Stimulated activated CD4-positive, alpha-beta T cell treated with anti-CD3 and anti-CD28 coated beads, Interleukin-1b, Interleukin-23, amount 100 ng/mL, for 4 hours (primary cell): ENCODE measurements around the gene DCTPP1.

Source experiments
- DNase-seq, 2 donors: peaks; one replicate each; pipeline ENCODE4 v3.0.0-alpha.2; 2020; ENCODE audit warnings: low read depth in 2 of 2

DCTPP1 gene

GRCh38 chr16:30447512-30448226, 17.8 kb upstream of the DCTPP1 start:
- no peak for DNase-seq

GRCh38 chr16:30446203-30446595, 16.4 kb upstream of the DCTPP1 start:
- no peak for DNase-seq

- DNase-seq, result peak; percentile 91 to 94
These were observed 15.8 kb upstream of the DCTPP1 start, which contains the start of gene SEPHS2 for GRCh38 chr16:30445408-30446202. SEPHS2 (minus strand) TSS chr16:30445874; CDS start chr16:30445727, 147 bp downstream.

- no peak for DNase-seq
These were observed 15.2 kb upstream of the DCTPP1 start for GRCh38 chr16:30445149-30445407.

GRCh38 chr16:30444231-30445148, 14.7 kb upstream of the DCTPP1 start:
- DNase-seq, result no peak

- DNase-seq, result no peak
These were observed 13.8 kb upstream of the DCTPP1 start for GRCh38 chr16:30443631-30444030.

GRCh38 chr16:30439720-30440348, 10.0 kb upstream of the DCTPP1 start:
- no peak for DNase-seq

- no peak for DNase-seq
These were observed 9.0 kb upstream of the DCTPP1 start for GRCh38 chr16:30438835-30439234.

GRCh38 chr16:30437511-30438046, 7.7 kb upstream of the DCTPP1 start:
- DNase-seq, result no peak

GRCh38 chr16:30434852-30435251, 5.0 kb upstream of the DCTPP1 start:
- no peak for DNase-seq

GRCh38 chr16:30430428-30430970, 669 bp upstream of the DCTPP1 start:
- peak in 1 of 2 donors; percentile 12 for DNase-seq

- DNase-seq, result no peak
These were observed 482 bp downstream of the DCTPP1 start for GRCh38 chr16:30429418-30429677.

GRCh38 chr16:30428055-30428454, 1.8 kb downstream of the DCTPP1 start:
- DNase-seq, result no peak

GRCh38 chr16:30421010-30421409, 8.8 kb downstream of the DCTPP1 start:
- DNase-seq, result no peak

- no peak for DNase-seq
These were observed 11.3 kb downstream of the DCTPP1 start for GRCh38 chr16:30418350-30419181.

GRCh38 chr16:30417529-30418349, 12.1 kb downstream of the DCTPP1 start:
- peak; percentile 81 to 82 for DNase-seq

- DNase-seq, result no peak
These were observed 13.0 kb downstream of the DCTPP1 start for GRCh38 chr16:30416624-30417528.

- no peak for DNase-seq
These were observed 13.7 kb downstream of the DCTPP1 start for GRCh38 chr16:30416047-30416603.
